Pancreas (tissue), 10 donors: ENCODE data around the gene TANC2. TPM values are rescaled to one million over a fixed set of nuclear protein-coding genes. Genes with fewer than 3 reads are reported as not detected.

Source experiments
- ATAC-seq, 4 donors: fragments of 200-7000 bp; cut with Tn5 transposase; one replicate each; pipeline versions ENCODE4 v1.8.0 to v1.9.1; 2020; ENCODE audit warnings: mild to moderate bottlenecking in 4 of 4, moderate library complexity in 4 of 4
- DNase-seq, 6 donors: peaks; one replicate each; pipeline ENCODE4 v3.0.0-alpha.2; 2020
- FAIRE-seq: peaks from 2 replicates; lab custom pipeline; 2012; peaks lifted over from hg19 to GRCh38; lab: Jason Lieb, UNC
- H3K27ac ChIP-seq, 4 donors: fragments of 200-600 bp; sonication (generic); 1 replicate in 3 of 4; 2 replicates in 1 of 4; pipeline versions ENCODE4 v1.5.0 to v1.8.0; 2020
- H3K27me3 ChIP-seq, 4 donors: fragments of 200-600 bp; one replicate each; pipeline ENCODE4 v1.8.0; 2021
- H3K36me3 ChIP-seq, 3 donors: fragments of 200-600 bp; sonication (generic) in 1 of 3; one replicate each; pipeline versions ENCODE4 v1.5.0 to v1.8.0; 2020 to 2021
- H3K4me1 ChIP-seq, 3 donors: fragments of 200-600 bp; one replicate each; pipeline ENCODE4 v1.8.0; 2021
- H3K4me3 ChIP-seq, 4 donors: fragments of 200-600 bp; sonication (generic) in 2 of 4; one replicate each; pipeline versions ENCODE4 v1.5.0 to v1.8.0; 2020 to 2021
- H3K9me3 ChIP-seq, 4 donors: fragments of 200-600 bp; one replicate each; pipeline ENCODE4 v1.8.0; 2021
- WGBS, 2 donors: extraction: QIAGEN DNeasy Blood & Tissue Kit; methylation state at CpG; one replicate each; pipeline ENCODE4 v1.1.7; 2013; 5-methylcytosine and 5-hydroxymethylcytosine counted together
- intact Hi-C, 3 donors: fragments of 100-400 bp; cut with DNase I; formaldehyde crosslinking; loops; one replicate each; pipeline versions ENCODE4 v1.11.1 to v1.14.2; 2022
- polyA plus RNA-seq, 2 donors: library from polyadenylated mRNA; stranded (reverse); fragments of 200-250 nt; gene quantifications; one replicate each; pipeline ENCODE4 v1.2.3, GENCODE V29; 2013
- total RNA-seq, 6 donors: library from RNA; stranded (reverse); fragmentation: NEBNext Ultra II Directional in 4 of 6; extraction: Animal tissue kit (Norgen Biotek cat#: 25700) in 4 of 6; gene quantifications; one replicate each; pipeline versions ENCODE4 v1.2.1 to v1.2.4, GENCODE V29; 2021 to 2023
- TF ChIP-seq, protein P1 (sequence below), 4 donors: fragments of 200-600 bp; sonication (generic) in 3 of 4; IDR thresholded peaks; one replicate each; pipeline versions ENCODE4 v1.5.0 to v1.8.0; 2021; ENCODE audit warnings: antibody characterized with exemption in 4 of 4
- donor health status: healthy with polysubstance abuse.
- donor health status: DM: no; HTN: no; CAD: no; lungs with moderate emphysema.
- donor health status: DM: no; HTN: no; CAD: no.
- donor health status: control.
- donor health status: control.
- donor health status: Bipolar disorder and iron deficiency.
- donor health status: DM: yes; HTN: yes; CAD: no.
- donor health status: DM: no; HTN: no; CAD: no.
- donor health status: DM: no; HTN: no; CAD: no.
- donor health status: DM: yes; HTN: yes; CAD: no.

The TANC2 gene
- total RNA-seq (10 to 100 TPM in 5 of 6 donors, 1 to 10 TPM in 1; 8.9 to 28.0 (median 11.5) TPM), polyA plus RNA-seq (1 to 10 TPM; 3.7 to 4.5 TPM)

DNA sequence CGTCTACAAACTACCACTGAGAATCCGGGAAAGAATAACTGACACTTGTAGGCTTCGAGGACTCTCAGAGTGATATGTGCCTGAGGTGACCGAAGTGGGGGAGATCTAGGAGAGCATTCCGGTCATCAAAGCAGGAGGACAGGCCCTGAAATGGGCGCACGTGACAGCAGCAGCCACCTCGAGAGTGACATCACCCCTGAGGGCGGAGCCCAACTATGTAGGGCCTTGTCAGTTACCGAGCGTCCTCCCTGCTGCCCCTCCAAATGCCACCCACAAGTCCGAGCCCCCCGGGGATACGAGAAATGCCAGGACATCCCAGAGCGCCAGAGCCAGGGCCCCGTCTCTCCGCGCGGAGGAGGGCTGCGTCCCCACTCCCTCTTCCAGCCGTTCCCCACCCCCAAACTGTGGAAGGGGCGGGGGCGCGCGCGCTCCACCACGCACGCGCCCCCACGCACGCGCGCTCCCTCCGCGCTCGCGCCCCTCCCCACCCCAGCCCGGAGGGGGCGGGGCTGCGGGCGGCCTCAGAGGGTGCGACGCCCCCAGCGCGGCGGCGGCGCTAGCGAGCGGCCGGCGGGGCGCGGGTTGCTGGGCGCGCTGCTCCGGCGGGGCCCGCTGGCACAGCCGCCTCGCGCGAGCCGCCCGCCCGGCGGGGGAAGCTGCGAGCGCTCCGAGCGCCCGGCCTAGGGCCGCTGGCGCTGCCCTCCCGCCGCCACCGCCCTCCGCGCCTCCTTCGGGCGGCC lies at the start of gene TANC2:
TSS of gene TANC2 (plus strand) at position 550 of the 740 bp plus-strand sequence. CDS start 43,325 bp downstream, outside the sequence.
- DNase-seq (peak; percentile 79 to 89 (median 82)), FAIRE-seq (no peak), ATAC-seq (peak; percentile 89 to 95 (median 93))
- Histone ChIP-seq H3K4me1 (peaks cover 6 to 18% (median 16%) of the 10 kb centered on the region in 3 donors), H3K36me3 (no peaks in the 10 kb centered on the region), H3K27ac (peak within 1 kb of the TSS; percentile 67 to 83 (median 75)), H3K4me3 (peak within 1 kb of the TSS; percentile 79 to 88 (median 84)), H3K9me3 (no peaks in the 10 kb centered on the region), H3K27me3 (no peaks in the 10 kb centered on the region)
- intact Hi-C loops = loop anchor here in 1 of 3 donors (10.0 kb wide), 1 partner anchor 261 kb away; no protein-coding TSS in a partner anchor
- TF ChIP-seq, protein P1, sequence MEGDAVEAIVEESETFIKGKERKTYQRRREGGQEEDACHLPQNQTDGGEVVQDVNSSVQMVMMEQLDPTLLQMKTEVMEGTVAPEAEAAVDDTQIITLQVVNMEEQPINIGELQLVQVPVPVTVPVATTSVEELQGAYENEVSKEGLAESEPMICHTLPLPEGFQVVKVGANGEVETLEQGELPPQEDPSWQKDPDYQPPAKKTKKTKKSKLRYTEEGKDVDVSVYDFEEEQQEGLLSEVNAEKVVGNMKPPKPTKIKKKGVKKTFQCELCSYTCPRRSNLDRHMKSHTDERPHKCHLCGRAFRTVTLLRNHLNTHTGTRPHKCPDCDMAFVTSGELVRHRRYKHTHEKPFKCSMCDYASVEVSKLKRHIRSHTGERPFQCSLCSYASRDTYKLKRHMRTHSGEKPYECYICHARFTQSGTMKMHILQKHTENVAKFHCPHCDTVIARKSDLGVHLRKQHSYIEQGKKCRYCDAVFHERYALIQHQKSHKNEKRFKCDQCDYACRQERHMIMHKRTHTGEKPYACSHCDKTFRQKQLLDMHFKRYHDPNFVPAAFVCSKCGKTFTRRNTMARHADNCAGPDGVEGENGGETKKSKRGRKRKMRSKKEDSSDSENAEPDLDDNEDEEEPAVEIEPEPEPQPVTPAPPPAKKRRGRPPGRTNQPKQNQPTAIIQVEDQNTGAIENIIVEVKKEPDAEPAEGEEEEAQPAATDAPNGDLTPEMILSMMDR (IDR thresholded peaks at IDR 0.05) = no peak
- WGBS, 2 donors = 1 to 2% methylated on average over 39 to 81 of the region's 81 CpGs

DNA sequence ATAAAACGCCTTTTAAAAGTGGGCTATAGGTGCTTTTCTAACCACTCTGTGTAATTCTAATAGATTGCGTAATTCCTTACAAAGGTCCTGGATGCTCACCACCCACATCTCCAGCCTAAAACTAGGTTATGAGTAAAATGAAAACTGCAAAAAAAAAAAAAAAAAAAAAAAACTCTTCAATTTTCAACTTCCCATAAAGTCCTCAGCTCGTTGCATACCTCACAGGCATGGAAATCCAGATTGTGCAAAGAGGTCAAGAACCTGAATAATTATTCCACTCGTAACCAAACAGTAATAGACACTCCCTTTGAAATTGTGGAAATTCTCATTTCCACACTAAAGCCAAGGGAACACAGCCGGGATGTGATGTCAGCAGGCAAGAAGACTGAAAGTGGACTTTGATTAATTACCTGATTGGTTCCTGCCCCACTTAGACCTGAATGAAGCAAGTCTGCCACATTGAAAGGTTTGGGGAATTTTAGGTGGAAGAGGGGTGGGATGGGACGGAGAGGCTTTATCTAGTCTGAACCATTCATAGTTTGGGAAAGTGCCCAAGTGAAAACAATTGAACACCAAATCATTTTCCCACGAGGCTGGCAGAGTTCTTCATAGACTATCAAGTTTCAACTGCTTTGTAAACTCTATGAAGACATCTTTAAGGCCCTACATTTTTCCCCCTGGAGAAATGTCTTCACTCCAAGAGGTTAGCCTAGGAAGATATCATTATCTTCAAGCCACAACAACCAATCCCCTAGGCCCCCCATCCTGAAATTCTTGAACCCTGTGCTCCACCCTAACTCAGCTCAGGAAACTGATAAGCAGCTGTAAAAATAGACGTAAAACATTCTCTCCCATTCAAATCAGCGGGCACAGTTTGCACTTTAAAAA lies 49.1 kb upstream of the TANC2 start:
- DNase-seq (no peak), ATAC-seq (peak in 2 of 4 donors; percentile 14 to 46)

DNA sequence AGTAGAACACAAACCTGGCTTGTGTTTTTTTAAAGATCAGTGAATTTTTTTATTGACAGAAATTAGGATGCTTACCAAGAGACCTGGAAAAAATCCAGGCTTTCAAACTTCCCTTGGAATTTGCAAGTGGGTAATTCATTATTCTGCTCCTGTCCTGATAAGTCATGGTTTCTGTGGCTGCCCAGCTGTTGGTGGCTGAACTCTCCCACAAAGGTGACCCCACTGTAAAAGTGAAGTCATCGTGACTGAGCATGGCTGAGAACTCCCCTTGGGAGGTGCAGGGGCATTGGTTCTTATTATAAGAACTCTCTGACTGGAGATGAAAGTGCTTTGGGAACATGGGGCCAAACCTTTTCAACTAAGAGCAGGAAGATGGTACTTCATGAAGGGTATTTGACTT lies 46.6 kb upstream of the TANC2 start:
- Histone ChIP-seq H3K27ac (no peak overlapping the region), H3K4me1 (no peaks in the 10 kb centered on the region), H3K9me3 (no peaks in the 10 kb centered on the region), H3K27me3 (no peaks in the 10 kb centered on the region), H3K4me3 (no peak overlapping the region), H3K36me3 (no peaks in the 10 kb centered on the region)
- FAIRE-seq = no peak
- DNase-seq = peak in 2 of 6 donors; percentile 6 to 11
- intact Hi-C loops = no loop called here
- WGBS, 2 donors = 8 to 12% methylated on average over 1 of the region's 1 CpG
- TF ChIP-seq, protein P1 (IDR thresholded peaks at IDR 0.05) = no peak
- ATAC-seq = peak in 1 of 4 donors; percentile 64

More for the DNA sequence above, 49.1 kb upstream of the TANC2 start:
- no peaks in the 10 kb centered on the region for H3K4me1 ChIP-seq
- H3K4me3 ChIP-seq = no peak overlapping the region
- no peak overlapping the region for H3K27ac ChIP-seq
- no peaks in the 10 kb centered on the region for H3K36me3 ChIP-seq
- intact Hi-C loops = no loop called here
- no peak for FAIRE-seq
- 46 to 48% methylated on average over 9 of the region's 9 CpGs for WGBS, 2 donors
- H3K9me3 ChIP-seq = no peaks in the 10 kb centered on the region
- TF ChIP-seq, protein P1 (IDR thresholded peaks at IDR 0.05) = no peak
- H3K27me3 ChIP-seq = no peaks in the 10 kb centered on the region

DNA sequence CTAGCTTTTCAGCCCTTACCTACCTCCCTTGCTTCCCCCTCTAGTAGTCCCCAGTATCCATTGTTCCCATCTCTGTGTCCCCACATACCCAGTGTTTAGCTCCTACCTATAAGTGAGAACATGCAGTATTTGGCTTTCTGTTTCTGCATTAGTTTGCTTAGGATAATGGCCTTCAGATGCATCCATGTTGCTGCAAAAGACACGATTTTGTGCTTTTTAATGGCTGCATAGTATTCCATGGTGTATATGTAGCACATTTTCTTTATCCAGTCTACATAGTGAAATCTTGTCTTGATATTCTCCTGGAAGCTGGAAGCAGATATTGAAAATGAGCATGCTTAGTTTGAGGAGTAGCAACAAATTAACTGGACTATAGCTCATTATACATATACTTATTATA lies 45.7 kb upstream of the TANC2 start:
- H3K4me1 ChIP-seq = no peaks in the 10 kb centered on the region
- no peak for FAIRE-seq
- DNase-seq = no peak
- no peaks in the 10 kb centered on the region for H3K27me3 ChIP-seq
- H3K4me3 ChIP-seq = no peak overlapping the region
- intact Hi-C loops = no loop called here
- H3K27ac ChIP-seq = no peak overlapping the region
- 52 to 80% methylated on average over 1 of the region's 1 CpG for WGBS, 2 donors
- no peaks in the 10 kb centered on the region for H3K9me3 ChIP-seq
- TF ChIP-seq, protein P1 (IDR thresholded peaks at IDR 0.05) = no peak
- no peak for ATAC-seq
- H3K36me3 ChIP-seq = no peaks in the 10 kb centered on the region
